NCI-H345 treated with DMSO at 0.1 percent for 48 hours (cell line): ENCODE data around the gene CCDC157.
A peak's percentile ranks its signal among the peaks of the same experiment; 100 is the strongest.
"Not testable (repeated sequence)": the region's sequence is repeated elsewhere in the genome, so short reads cannot be mapped to it uniquely, and the experiment has no call there.

Experiments
- DNase-seq: peaks from one replicate; lab custom pipeline; 2025; ENCODE audit not compliant: unreplicated experiment; lab: John Stamatoyannopoulos, UW

CCDC157 gene

DNA sequence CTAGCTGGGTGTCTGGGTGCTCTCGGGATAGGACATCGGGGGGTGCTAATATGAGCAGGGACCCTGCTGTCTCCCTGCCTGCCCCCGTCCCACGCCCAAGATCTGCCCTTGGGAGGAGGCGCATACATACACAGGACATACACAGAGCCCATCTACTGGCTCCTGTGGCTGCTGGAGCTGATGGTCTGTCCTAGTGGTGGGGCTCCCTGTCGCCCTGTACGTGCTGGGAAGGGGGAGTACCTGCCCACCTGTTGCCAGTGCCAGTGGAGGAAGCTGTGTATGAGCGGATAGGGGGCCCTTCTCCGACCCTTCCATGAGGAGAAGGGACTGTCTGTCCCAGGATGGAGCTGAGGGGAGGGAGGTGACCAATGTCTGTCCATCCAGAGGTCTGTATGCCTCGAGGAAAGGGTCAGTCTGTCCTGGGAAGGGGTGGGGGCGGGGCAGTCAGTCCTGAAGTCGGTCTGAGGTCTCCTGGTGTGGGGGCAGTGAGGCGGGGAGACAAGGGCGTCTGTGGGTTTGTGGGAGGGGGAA lies 31.0 kb upstream of the CCDC157 start:
- DNase-seq: no peak

DNA sequence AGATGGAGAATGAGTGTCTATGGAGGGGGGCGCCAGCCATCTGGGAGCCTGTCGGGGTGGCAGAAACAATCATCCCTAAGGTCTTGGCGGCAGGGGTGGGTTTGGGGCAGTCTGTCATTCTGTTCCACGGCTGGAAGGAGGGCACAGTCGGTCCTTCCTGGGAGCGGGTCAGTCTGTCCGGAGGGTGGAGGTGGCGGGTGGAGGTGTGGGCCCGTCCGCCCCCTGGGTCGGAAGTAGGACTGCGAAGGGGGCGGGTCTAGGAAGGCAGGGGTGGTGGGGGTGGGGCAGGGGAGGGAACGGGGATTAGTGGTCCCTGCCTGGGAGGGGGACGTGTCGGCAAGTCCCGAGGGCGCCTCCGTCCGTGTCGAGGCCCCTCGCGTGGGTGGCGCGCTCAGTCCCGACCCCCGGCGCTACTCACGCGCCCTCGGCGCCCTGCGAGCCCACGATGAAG lies 30.5 kb upstream of the CCDC157 start:
- DNase-seq: no peak

DNA sequence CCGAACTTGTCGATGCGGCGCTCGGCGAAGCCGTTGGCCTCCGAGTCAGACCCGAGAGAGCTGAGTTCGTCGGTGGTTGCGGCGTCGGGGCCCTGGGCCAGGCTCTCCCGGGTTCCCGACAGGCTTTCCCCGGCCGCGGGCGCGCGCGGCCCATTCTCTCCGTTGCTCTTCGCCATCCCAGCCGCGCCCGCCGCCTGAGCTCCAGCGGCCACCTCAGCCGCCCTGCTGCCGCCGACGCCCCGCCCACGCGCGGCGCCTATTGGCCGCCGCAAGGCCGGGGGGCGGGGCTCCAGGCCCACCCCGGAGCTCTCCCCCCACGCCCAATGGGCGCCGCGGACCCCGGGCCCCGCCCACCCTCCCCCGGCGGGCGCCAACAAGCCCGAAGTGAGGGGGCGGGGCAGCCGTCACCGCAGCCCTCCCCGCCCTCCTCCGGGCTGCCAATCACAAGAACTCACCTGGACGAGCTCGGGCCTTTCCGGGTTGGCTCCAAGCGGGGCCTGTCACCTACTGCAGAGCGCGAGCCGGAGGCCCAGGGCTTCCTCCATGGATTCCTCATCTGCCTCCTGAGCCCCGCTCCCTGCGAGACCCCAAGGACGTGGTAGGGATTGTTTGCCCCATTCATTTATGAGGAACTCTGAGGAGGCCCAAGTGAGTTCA lies 30.0 kb upstream of the CCDC157 start, which contains the start of gene TBC1D10A:
Gene TBC1D10A, minus strand, starts transcription at position 236 of the 657 bp plus-strand sequence. Its CDS starts 60 bp downstream, at position 176.
- peak; percentile 79 for DNase-seq

DNA sequence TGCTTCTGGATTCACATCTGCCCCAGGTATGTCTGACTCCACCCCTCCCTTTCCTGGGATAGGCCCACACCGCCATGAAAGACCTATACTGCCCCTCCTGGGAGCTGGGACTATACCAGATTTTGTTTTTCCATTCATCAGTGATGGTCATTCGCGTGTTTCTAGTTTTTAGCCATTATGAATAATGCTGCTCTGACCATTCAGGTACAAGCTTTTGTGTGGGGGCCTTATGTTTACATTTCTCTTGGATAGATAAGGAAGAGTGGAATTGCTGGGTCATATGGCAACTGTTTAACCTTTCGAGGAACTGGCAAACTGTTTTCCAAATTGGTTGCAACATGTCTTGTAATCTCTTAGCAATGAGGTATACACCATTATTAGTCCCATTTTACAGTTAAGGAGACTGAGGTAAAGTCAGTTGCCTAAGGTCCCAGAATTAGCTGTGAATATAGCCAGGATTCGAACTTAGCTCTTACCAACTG lies 28.9 kb upstream of the CCDC157 start:
- no peak for DNase-seq

DNA sequence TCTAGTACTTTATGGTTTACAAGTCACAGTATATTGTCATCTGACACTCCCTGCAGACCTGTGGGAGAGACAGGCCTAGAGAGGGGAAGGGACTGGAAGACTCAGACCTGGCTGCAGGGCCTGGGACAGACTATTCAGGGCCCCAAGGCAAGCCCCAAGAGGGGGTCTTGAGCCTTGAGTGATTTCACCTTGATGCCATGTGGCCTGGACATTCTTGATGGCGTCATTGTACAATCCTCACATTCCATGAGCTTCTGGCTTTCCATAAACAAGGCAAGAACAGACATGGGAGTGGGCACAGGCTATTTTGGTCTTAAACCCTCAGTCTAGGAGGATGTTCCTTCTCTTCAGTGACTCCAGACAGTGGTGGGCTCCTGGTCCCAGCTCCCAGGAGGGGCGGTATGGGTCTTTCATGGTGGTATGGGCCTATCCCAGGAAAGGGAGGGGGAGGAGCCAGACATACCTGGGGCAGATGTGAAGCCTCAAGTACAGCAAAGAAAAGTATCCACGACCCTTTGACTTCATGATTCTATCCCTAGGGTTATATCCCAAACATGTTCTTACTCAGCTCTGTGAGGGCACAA lies 28.2 kb upstream of the CCDC157 start:
- no peak for DNase-seq

DNA sequence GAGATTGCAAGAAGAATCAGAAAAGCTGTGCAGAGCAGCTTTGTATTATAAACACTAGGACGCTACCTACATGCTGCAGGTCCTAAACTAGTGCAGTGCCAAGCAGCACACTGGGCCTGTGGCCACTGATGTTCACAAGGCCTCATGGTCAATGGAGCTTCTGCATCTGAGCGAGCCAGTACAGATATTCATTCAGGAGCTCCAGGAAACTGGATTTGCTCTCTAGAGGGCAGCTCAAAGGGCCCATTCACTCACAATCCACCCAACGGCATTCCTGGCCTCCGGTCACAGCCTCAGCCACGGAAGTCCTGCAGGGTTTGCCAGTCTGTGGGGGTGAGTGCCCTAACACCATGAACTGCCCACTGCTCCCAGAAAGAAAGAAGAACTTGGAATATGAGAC lies 24.3 kb upstream of the CCDC157 start:
- DNase-seq: no peak

DNA sequence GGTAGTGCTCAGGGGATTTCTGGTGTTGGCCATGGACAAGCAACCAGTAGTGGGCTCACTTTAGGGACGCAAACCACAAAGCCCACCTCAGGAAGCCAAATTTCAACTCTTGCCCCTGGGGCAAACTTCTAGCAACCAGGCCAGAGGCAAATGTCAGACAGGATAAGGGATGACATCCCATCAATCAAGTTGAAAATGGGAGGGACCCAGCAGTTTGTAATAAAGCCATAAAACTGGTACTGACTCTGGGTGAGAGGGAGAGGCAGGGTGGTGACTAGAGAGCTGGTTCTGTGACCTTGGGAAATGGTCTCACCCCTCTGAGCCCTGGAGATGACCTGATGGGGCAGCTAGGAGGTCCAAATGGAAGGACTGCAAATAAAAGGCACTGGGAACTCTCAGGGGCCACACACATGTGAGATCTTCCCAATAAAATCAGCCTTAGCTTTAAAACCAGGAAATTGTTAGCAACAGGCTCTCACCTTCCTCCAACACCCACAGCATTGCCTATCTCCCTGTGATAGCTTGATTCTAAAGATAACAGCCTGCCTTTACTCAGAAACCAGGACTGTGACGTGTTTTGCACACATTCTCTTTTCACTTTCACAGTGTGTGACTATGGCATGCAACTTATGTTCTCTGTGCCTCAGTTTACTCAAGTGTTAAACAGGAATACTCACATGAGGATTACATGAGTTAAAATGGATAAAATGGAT lies 23.7 kb upstream of the CCDC157 start:
- no peak for DNase-seq

DNA sequence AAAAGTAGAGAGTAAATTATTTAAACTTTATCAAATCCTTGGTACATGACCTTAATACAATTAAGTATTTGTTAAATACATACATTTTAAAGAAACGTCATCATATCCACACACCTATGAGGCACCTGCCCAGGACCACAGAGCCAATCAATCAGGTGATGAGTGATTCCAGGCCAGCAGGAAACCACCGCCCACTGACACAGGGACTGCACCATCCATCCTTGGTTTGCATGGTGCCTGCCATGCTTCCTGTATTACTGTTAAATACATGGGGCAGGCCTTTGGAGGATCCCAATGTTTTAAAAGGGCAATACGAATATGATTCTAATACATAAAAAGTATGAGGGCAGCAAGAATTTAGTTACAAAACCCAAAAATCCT lies 23.1 kb upstream of the CCDC157 start:
- no peak for DNase-seq

DNA sequence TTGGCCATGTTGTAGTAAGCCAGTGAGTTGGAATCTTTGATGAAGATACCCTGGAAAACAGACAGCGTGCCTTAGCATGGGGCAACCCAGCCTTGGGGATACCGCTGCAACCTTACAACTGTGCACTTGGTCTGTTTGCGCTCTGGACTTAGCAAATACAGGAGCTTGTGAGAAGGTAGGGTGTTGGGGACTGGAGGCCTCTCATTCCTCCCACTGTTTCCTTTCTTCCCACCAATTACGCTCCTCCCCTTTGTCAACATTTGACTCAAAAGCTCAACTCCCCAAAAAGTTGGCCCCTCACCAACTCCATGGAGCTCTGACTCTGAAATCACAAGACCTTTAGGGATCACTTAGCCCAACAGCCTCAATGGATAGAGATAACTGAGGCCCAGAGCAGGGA lies 22.2 kb upstream of the CCDC157 start:
- no peak for DNase-seq

DNA sequence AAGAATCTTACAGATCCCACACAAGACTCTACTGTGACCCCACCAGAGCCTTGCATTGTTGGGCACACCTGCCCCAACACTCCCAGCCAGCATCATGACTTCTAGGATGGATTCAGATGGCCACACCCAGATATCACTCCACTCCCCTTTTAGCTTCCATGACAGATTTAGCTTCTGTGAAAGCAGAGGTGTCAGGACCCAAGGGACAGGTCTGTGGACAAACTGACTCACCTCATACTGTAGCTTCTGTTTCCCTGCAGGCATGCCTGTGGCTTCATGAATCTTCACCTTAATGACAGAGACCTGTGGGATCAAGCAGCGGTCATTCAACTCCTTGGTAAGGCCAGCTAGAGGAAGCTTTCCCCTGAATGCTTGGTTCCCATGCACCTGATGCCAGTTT lies 21.6 kb upstream of the CCDC157 start:
- DNase-seq: no peak

DNA sequence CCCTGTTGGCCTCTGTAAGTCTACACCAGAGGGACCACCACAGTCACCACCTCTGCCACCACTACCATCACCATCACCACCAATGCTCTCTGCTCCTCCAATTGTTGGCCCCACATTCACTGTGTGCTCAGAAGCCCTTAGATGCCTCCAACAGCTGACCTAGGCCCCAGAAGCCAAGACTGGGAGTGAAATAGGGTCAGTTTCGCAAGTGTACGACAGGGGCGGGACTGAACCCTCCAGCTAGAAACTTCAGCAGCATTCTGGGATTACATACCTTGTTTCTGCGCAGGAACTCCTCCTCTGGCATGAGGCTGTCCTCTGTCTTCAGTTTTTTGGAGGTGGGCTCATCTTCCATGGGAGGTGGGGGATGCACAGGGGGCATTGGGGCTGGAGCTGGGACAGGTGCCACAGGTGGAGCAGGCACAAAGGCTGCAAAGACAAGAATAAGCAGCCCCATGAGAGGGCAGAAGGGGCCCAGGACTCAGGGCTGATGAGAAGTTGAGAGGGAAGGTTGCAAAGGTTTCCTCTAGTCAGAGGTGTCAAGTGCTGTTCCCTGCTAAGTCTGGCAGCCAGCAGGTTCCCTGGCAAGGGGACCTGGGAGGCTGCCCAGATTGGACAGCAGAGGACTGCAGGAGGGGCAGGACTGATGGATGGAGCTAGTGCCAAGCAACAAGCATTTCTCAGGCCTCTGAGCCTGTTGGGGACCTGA lies 19.9 kb upstream of the CCDC157 start:
- DNase-seq: no peak

DNA sequence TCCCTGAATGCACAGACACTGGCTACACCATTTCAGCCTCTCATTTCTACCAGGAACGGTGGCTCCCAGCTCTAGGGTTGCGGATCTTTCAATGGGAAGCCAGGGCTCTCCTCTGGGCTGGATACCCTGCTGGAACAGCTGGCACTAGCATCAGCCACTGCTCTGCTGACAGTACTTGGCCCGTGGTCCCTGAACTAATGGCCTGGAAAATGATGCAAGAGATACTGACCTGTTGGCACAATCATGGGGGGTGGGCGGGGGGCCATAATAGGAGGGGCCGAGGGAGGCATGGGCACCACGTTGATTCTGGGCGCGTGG lies 19.4 kb upstream of the CCDC157 start:
- no peak for DNase-seq

DNA sequence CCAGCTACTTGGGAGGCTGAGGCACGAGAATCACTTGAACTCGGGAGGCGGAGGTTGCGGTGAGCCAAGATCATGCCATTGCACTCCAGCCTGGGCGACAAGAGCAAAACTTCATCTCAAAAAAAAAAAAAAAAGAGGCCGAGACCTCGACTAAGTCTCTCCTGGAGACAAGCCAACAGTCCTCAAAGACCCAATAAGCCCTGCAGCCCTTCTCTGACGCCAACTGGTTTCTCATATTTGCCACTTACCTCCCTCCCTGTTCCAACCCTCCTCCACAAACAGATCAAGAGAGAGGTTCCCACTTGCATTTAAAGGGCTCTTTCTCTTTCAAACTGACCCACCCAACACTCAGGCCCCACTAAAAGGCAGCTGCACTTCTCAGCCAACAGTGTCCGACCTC lies 18.5 kb upstream of the CCDC157 start:
- not testable (repeated sequence) for DNase-seq

DNA sequence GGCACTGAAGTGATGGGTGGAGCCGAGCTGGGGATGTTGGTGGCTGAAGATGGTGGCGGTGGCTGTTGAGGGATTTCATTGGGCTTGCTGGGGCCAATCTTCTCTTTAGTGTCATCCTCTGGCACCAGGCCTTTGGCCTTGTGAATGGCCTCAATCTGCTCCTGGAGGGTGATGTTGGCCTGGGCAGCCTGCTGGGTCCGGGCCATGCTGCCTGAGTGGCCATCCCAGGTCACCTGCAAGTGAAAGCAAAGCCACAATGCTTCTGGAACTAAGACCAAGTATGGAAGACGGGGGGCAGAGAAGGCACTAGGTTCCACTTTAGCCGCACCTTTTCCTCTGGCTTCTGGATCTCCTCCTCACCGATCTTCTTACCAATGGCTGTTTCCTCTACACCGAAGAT lies 18.0 kb upstream of the CCDC157 start:
- no peak for DNase-seq

DNA sequence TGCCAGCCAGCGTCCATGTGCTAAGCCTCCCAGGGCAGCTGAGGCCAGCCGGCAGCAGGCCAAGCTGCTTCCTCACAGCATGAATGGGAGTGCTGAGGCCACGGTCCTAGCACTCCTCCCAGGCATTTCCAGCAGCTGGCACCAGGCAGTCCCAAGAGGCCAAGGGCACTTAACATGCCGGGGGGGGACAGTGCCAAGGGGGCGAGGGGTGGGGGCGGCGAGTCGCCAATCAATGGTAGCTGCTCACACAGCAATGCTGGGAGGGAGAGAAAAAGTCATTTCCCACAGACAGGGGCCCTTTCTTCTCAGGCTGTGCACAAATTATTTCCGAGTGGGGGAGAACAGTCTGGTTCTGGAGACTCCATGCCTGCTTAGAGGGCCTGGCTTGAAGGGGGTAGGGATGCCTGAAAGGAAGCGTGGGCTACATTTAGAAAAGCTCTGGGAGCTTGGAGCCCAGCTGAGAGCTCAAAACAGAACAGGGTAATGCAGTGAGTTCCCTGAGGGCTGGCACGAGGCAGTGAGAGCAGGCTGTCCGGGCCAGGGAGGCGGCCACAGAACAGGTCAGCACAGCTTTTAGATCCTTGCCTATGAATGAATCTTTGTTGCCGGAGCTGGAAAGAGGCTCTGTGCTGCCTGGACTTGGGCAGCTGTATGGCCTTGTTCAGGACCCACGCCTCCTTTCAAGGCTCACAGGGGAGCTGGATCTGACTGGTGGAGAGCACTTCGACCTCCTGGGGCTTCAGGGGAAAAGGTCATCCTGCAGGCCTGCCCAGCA lies 15.7 kb upstream of the CCDC157 start:
- no peak for DNase-seq

DNA sequence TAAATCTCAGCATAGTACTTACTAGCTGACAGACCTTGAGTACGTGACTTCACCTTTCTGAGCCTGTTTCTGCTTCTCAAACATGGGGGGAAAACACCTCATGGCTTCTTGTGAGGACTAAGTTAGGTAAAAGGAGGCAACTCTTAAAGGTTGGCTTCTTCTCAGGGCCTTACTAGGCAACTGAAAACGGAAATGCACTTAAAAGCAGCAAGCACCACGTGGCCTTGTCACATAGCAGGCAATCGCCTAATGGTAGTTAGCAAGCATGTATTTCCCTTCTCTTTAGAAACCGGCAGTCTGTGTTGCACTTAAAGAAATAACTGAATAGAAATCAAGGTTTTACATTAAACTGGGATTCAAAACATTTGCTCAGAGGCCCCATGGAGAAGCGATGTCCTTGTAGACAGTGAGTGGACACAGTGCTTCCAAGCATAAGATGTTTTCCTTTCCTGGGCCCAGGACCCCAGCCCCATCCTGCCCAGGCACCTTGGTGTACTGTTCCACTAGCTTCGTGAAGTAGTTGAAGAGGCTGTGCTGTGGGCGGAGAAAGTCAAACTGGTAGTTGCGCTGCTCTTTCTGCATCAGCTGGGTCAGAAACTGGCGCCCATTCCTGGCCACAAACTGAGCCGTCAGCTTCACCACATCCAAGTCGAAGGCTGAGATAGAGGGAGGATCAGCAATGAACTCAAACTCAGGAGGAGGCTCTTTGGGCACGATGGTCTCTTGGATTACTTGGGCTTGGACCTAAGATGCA lies 12.2 kb upstream of the CCDC157 start:
- no peak for DNase-seq

DNA sequence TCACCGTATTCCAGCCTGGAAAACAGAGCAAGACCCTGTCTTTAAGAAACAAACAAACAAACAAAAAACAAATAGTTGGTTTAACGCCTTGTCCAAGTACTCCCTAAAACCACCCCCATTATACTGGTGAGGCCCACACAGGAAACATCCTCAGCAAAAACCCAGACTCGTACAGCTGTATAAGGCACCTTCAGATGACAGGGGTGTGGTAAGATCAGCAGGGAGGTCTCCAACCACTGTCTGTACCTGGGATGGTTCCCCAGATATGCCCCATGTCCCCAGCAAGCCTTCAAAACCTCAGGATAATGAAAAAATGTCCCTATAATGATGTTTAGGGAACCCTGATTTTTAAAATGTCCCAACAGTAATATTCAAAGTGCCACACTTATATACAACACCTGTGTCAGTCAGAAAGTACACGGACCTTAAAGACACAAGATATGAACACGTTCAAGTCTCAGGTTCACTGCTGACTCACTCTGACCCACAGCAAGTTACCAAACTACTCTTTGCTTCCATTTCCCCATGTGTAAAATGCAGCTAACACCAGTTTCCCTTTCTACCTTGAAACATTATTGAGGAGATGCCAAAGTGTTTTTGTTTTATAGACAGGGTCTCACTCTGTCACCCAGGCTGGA lies 9.4 kb upstream of the CCDC157 start:
- no peak for DNase-seq

DNA sequence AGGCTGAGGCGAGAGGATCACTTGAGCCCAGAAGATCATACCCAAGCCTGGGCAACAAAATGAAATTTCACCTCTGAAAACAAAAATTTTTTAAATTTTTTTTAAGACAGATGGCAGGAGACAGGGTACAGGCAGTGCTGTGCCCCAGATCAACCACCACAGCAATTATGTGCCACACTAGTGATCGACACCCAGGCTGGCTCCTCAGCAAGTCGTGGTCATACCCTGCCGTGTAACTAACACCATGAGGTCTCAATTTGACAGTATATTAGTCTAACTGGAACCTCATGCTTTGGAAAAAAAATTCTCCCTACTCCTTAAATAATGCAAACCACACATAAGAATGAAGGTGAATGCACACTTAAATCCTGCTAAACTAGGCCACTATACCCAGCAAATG lies 8.4 kb upstream of the CCDC157 start:
- DNase-seq: no peak

DNA sequence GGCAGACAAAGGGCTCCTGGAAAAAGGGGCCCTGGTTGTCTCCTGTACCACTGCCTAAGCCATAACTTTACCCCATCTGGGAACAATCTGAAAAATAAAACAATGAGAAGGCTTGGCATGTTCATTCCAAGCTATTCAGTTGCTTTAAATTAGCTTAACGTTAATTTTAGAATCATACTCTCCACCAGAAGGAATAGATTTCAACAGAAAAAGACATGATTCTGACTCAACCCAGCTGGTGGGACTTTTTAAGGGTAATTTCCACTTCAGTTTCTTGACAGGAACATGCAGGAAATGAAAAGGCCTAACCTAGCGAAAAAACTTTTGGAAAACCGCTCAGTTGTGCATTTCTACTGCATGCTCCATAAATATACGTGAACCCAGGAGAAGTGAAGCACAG lies 8.0 kb upstream of the CCDC157 start:
- no peak for DNase-seq

DNA sequence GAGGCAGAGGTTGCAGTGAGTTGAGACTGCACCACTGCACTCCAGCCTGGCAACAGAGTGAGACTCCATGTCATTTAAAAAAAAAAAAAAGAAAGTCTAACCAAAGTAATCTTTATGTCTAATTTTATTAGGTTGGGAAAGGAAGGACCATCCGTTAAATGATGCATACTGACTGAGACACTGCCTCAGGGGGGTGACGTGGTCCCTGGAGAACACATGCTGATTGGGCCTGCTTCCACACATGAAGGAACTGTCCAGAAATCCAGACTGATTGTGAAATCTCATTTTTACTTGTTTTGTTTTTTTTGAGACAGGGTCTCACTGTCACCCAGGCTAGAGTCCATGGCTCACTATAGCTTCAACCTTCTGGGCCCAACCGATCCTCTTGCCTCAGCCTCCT lies 5.6 kb upstream of the CCDC157 start:
- DNase-seq: no peak
